Measurements from ENCODE around the gene GNAI1.

GRCh38 chr7:80114159-80114558, 20.5 kb upstream of the GNAI1 start:
- TF ChIP-seq, protein P1, sequence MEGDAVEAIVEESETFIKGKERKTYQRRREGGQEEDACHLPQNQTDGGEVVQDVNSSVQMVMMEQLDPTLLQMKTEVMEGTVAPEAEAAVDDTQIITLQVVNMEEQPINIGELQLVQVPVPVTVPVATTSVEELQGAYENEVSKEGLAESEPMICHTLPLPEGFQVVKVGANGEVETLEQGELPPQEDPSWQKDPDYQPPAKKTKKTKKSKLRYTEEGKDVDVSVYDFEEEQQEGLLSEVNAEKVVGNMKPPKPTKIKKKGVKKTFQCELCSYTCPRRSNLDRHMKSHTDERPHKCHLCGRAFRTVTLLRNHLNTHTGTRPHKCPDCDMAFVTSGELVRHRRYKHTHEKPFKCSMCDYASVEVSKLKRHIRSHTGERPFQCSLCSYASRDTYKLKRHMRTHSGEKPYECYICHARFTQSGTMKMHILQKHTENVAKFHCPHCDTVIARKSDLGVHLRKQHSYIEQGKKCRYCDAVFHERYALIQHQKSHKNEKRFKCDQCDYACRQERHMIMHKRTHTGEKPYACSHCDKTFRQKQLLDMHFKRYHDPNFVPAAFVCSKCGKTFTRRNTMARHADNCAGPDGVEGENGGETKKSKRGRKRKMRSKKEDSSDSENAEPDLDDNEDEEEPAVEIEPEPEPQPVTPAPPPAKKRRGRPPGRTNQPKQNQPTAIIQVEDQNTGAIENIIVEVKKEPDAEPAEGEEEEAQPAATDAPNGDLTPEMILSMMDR (conservative IDR thresholded peaks at IDR 0.05) = no peak
- TF ChIP-seq ZFX (IDR thresholded peaks at IDR 0.05) = no peak
